Astrocyte of the spinal cord (primary cell): Measurements from ENCODE around the gene KNSTRN.

Source experiments
- DNase-seq: peaks from one replicate; pipeline ENCODE4 v3.0.0; 2011; ENCODE audit warnings: low read depth, low spot score
- H3K4me3 ChIP-seq: 2 replicates; pipeline ENCODE4 v1.5.1; 2011; ENCODE audit warnings: low read depth, mild to moderate bottlenecking, low read length, moderate library complexity
- CTCF ChIP-seq: IDR thresholded peaks from 2 replicates; pipeline ENCODE4 v1.5.1; 2012; ENCODE audit warnings: low read depth, mild to moderate bottlenecking, low read length, inconsistent platforms
- in situ Hi-C: cut with HindIII; loops from 2 replicates; pipeline ENCODE4 v1.10.0; 2017; ENCODE audit warnings: low sequenced_read_pairs

Gene KNSTRN

GRCh38 chr15:40340740-40341400, 41.7 kb upstream of the KNSTRN start, which contains the start of gene CCDC9B:
TSS of gene CCDC9B (minus strand) at chr15:40340939. CDS start at chr15:40340819, 120 bp downstream.
- peak within 1 kb of the TSS; percentile 49 for H3K4me3 ChIP-seq
- DNase-seq = peak; percentile 83
- in situ Hi-C loops = no loop called here
- TF ChIP-seq CTCF = no peak

- in situ Hi-C loops = no loop called here
- TF ChIP-seq CTCF = no peak
- no peak overlapping the region for H3K4me3 ChIP-seq
- no peak for DNase-seq
Measured at GRCh38 chr15:40342416-40343320, 39.9 kb upstream of the KNSTRN start.

- in situ Hi-C loops = no loop called here
- H3K4me3 ChIP-seq = no peak overlapping the region
- TF ChIP-seq CTCF = no peak
- DNase-seq = peak; percentile 92
Measured at GRCh38 chr15:40343512-40343911, 39.0 kb upstream of the KNSTRN start.

GRCh38 chr15:40344217-40344616, 38.3 kb upstream of the KNSTRN start:
- TF ChIP-seq CTCF = no peak
- in situ Hi-C loops = no loop called here
- H3K4me3 ChIP-seq = no peak overlapping the region
- peak; percentile 32 for DNase-seq

- no peak overlapping the region for H3K4me3 ChIP-seq
- in situ Hi-C loops = no loop called here
- peak; percentile 81 for TF ChIP-seq CTCF
- DNase-seq = peak; percentile 55
Measured at GRCh38 chr15:40344631-40345120, 37.8 kb upstream of the KNSTRN start.

- no peak for TF ChIP-seq CTCF
- no peak for DNase-seq
- no peak overlapping the region for H3K4me3 ChIP-seq
- in situ Hi-C loops = no loop called here
Measured at GRCh38 chr15:40345225-40345866, 37.2 kb upstream of the KNSTRN start.
